CD14-positive monocyte (primary cell): Measurements from ENCODE around the gene OR13C2. TPM values are rescaled to one million over a fixed set of nuclear protein-coding genes. Genes with fewer than 3 reads are reported as not detected.

Source experiments
- DNase-seq, 3 donors: peaks; one replicate each; pipeline ENCODE4 v3.0.0-alpha.2; 2011 to 2022
- H2AFZ ChIP-seq: 2 replicates; pipeline ENCODE4 v1.6.0; 2012; ENCODE audit warnings: mild to moderate bottlenecking, low read depth, low read length, inconsistent platforms; ENCODE audit not compliant: insufficient read depth, poor library complexity, severe bottlenecking
- H3K27ac ChIP-seq, 2 donors: 1 replicate in 1 of 2; 2 replicates in 1 of 2; pipeline ENCODE4 v1.5.1; 2012 to 2013; ENCODE audit warnings: low read length in 2 of 2, control low read depth in 1 of 2, inconsistent platforms in 1 of 2, low read depth in 1 of 2, mild to moderate bottlenecking in 1 of 2
- H3K27me3 ChIP-seq, 2 donors: one replicate each; pipeline versions ENCODE4 v1.6.0 to v1.6.1; 2011 to 2013; ENCODE audit warnings: low read length in 2 of 2; ENCODE audit not compliant: control insufficient read depth in 2 of 2, insufficient read depth in 2 of 2
- H3K36me3 ChIP-seq, 2 donors: replicated peaks in 1 of 2; 1 replicate in 1 of 2; 2 replicates in 1 of 2; pipeline versions ENCODE4 v1.5.1 to v1.6.1; 2012 to 2013; ENCODE audit warnings: low read length in 2 of 2, control low read depth in 1 of 2, inconsistent platforms in 1 of 2, mild to moderate bottlenecking in 1 of 2; ENCODE audit not compliant: insufficient read depth in 2 of 2, control insufficient read depth in 1 of 2
- H3K4me1 ChIP-seq, 2 donors: 1 replicate in 1 of 2; 2 replicates in 1 of 2; pipeline versions ENCODE4 v1.5.1 to v1.6.1; 2012 to 2013; ENCODE audit warnings: low read length in 2 of 2, control low read depth in 1 of 2, inconsistent platforms in 1 of 2, mild to moderate bottlenecking in 1 of 2, moderate library complexity in 1 of 2; ENCODE audit not compliant: insufficient read depth in 2 of 2, control insufficient read depth in 1 of 2
- H3K4me2 ChIP-seq: replicated peaks from 2 replicates; pipeline ENCODE3; 2012; ENCODE audit warnings: low read length, moderate library complexity, mild to moderate bottlenecking; ENCODE audit not compliant: poor library complexity, severe bottlenecking; ENCODE audit errors: extremely low read depth
- H3K4me3 ChIP-seq, 3 experiments: fragments of 200-600 bp in 1 of 3; sonication (generic) in 1 of 3; replicated peaks in 1 of 3; 1 replicate in 2 of 3; 2 replicates in 1 of 3; pipeline ENCODE4 v1.5.1; 2011 to 2013; ENCODE audit warnings: low read length in 3 of 3, mild to moderate bottlenecking in 3 of 3, control low read depth in 2 of 3, low read depth in 2 of 3, inconsistent platforms in 1 of 3, moderate library complexity in 1 of 3
- H3K79me2 ChIP-seq: 2 replicates; pipeline ENCODE4 v1.6.0; 2012; ENCODE audit warnings: mild to moderate bottlenecking, control low read depth, inconsistent platforms, low read length, moderate library complexity; ENCODE audit not compliant: insufficient read depth
- H3K9ac ChIP-seq: 2 replicates; pipeline ENCODE4 v1.6.0; 2017; ENCODE audit warnings: low read length, mild to moderate bottlenecking; ENCODE audit not compliant: insufficient read depth, poor library complexity, severe bottlenecking
- H3K9me3 ChIP-seq, 2 donors: replicated peaks in 1 of 2; 1 replicate in 1 of 2; 2 replicates in 1 of 2; pipeline versions ENCODE4 v1.5.1 to v1.6.1; 2012 to 2013; ENCODE audit warnings: low read length in 2 of 2, control low read depth in 1 of 2; ENCODE audit not compliant: control insufficient read depth in 1 of 2, insufficient read depth in 1 of 2
- H4K20me1 ChIP-seq: 2 replicates; pipeline ENCODE4 v1.6.0; 2012; ENCODE audit warnings: mild to moderate bottlenecking, low read length, control low read depth, moderate library complexity; ENCODE audit not compliant: insufficient read depth
- H3K27ac Mint-ChIP-seq, 7 donors: one replicate each; pipeline ENCODE4 v1.8.0; 2020; ENCODE audit warnings: mild to moderate bottlenecking in 7 of 7, mixed read lengths in 7 of 7, moderate library complexity in 6 of 7, inconsistent platforms in 2 of 7
- H3K27me3 Mint-ChIP-seq, 3 donors: one replicate each; pipeline ENCODE4 v1.8.0; 2021 to 2022; ENCODE audit warnings: low read depth in 3 of 3, mild to moderate bottlenecking in 3 of 3, mixed read lengths in 3 of 3, moderate library complexity in 3 of 3, inconsistent platforms in 1 of 3
- H3K36me3 Mint-ChIP-seq, 2 donors: one replicate each; pipeline ENCODE4 v1.8.0; 2020; ENCODE audit warnings: mixed read lengths in 2 of 2, inconsistent platforms in 1 of 2, mild to moderate bottlenecking in 1 of 2
- H3K4me1 Mint-ChIP-seq: one replicate; pipeline ENCODE4 v1.8.0; 2020; ENCODE audit warnings: mild to moderate bottlenecking, mixed read lengths
- H3K4me3 Mint-ChIP-seq, 2 donors: one replicate each; pipeline ENCODE4 v1.8.0; 2020; ENCODE audit warnings: mild to moderate bottlenecking in 2 of 2, mixed read lengths in 2 of 2, moderate library complexity in 1 of 2
- H3K9me3 Mint-ChIP-seq, 7 donors: one replicate each; pipeline ENCODE4 v1.8.0; 2020 to 2022; ENCODE audit warnings: mixed read lengths in 7 of 7, mild to moderate bottlenecking in 6 of 7, moderate library complexity in 6 of 7, inconsistent platforms in 2 of 7
- CTCF ChIP-seq: fragments of 200-600 bp; IDR thresholded peaks from one replicate; pipeline ENCODE4 v1.8.0; 2022; ENCODE audit warnings: antibody characterized with exemption, mild to moderate bottlenecking
- WGBS: methylation state at CpG from one replicate; pipeline ENCODE4 v1.1.5; 2013; ENCODE audit warnings: missing lambda C conversion rate; ENCODE audit not compliant: insufficient coverage; 5-methylcytosine and 5-hydroxymethylcytosine counted together
- intact Hi-C, 2 donors: fragments of 100-400 bp; cut with micrococcal nuclease; formaldehyde crosslinking; loops; one replicate each; pipeline versions ENCODE4 v1.15.0 to v1.15.1; 2023
- polyA plus RNA-seq, 3 donors: library from polyadenylated mRNA; depleted of rRNA in 1 of 3; unstranded in 2 of 3; stranded (reverse) in 1 of 3; fragments of 300-500 nt in 2 of 3; fragments of >200 nt in 1 of 3; fragmentation: Illumina TruSeq in 2 of 3; gene quantifications; 1 replicate in 2 of 3; 2 replicates in 1 of 3; pipeline ENCODE4 v1.2.3, GENCODE V29; 2012 to 2021

The OR13C2 gene
- polyA plus RNA-seq, 3 donors, result not detected

DNA sequence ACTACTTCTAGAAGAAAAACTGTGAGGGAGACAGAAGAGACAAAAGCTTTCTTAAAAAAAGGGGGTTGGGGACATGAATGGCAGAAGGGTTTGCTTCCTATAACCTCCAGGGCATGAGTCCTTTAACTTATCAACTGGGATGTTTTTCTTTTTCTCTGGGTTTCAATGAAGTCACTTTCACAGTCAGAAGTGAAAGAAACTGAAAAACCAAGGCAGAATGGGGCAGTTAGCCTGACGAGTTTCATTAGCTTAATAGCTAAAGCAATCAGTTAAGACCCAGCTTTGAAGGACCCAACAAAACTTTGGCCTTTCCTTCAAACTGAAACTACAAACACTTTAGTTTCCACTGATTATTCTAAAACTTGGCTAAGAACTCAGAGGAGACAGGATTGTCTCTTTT lies 41.1 kb downstream of the OR13C2 start:
- Histone ChIP-seq H3K9me3 (peaks cover 2 to 4% of the 10 kb centered on the region in 2 donors), H3K4me1 (no peaks in the 10 kb centered on the region), H3K27me3 (no peaks in the 10 kb centered on the region), H3K27ac (no peak overlapping the region), H3K79me2 (no peaks in the 10 kb centered on the region), H3K4me3 (no peak overlapping the region), H3K36me3 (no peaks in the 10 kb centered on the region), H2AFZ (no peak overlapping the region), H3K4me2 (no peak overlapping the region), H3K9ac (no peak overlapping the region), H4K20me1 (no peaks in the 10 kb centered on the region)
- DNase-seq, result no peak
- Mint-ChIP-seq H3K27ac (no peak overlapping the region), H3K4me3 (no peak overlapping the region), H3K27me3 (peaks cover 0 to 3% (median 0%) of the 10 kb centered on the region in 3 donors), H3K36me3 (no peaks in the 10 kb centered on the region), H3K4me1 (no peaks in the 10 kb centered on the region), H3K9me3 (peaks cover under 1 to 9% (median 6%) of the 10 kb centered on the region in 7 donors)
- WGBS, result 71% methylated on average over 1 of the region's 1 CpG
- TF ChIP-seq CTCF, result no peak
- intact Hi-C loops, result no loop called here

DNA sequence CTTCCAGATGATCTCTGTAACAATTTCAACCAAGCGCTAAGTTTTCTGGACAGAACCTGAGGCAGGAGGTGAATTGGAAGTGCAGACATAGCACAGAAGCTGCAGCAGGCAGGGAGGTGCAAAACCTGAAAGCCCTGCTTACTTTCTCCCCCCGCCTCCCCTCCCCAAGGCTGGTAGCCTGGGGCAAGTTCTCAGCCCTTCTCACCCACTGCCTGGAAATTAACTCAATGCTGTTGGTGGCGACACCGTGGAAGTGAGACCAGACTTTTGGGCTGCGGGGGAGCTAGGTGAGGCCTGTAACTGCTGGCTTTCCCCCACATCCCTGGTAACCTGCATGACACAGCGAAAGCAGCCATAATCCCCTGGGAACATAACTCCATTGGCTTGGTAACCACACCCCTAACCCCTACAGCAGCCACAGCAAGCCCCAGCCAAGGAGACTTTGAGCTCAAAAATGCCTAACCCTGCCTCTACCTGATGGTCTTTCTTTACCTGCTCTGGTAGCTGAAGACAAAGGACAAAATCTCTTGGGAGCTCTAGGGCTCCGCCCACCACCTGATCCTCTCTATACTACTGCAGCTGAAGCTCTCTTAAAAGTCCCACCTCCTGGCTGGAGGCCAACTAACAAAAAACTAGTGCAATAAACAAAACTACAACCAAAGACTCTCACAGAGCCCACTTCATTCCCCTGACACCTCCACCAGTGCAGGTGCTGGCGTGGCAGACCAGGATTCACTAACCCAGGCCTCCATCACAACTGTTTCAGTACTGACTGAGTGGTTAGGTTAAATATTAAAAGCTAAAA lies 48.4 kb downstream of the OR13C2 start:
- Histone ChIP-seq H3K4me2 (no peak overlapping the region), H4K20me1 (no peaks in the 10 kb centered on the region), H3K79me2 (no peaks in the 10 kb centered on the region), H3K36me3 (no peaks in the 10 kb centered on the region), H2AFZ (no peak overlapping the region), H3K9ac (no peak overlapping the region), H3K4me3 (no peak overlapping the region), H3K27me3 (no peaks in the 10 kb centered on the region), H3K27ac (no peak overlapping the region), H3K9me3 (peaks cover 11 to 14% of the 10 kb centered on the region in 2 donors), H3K4me1 (no peaks in the 10 kb centered on the region)
- no peak overlapping the region for H3K27ac Mint-ChIP-seq
- no peaks in the 10 kb centered on the region for H3K4me1 Mint-ChIP-seq
- no peak for DNase-seq
- peaks cover 0 to 1% (median 0%) of the 10 kb centered on the region in 3 donors for H3K27me3 Mint-ChIP-seq
- H3K36me3 Mint-ChIP-seq, result no peaks in the 10 kb centered on the region
- intact Hi-C loops, result no loop called here
- no peak for TF ChIP-seq CTCF
- WGBS, result 91% methylated on average over 6 of the region's 8 CpGs
- H3K9me3 Mint-ChIP-seq, result peaks cover 6 to 18% (median 10%) of the 10 kb centered on the region in 7 donors
- H3K4me3 Mint-ChIP-seq, result no peak overlapping the region
